Activated naive CD4-positive, alpha-beta T cell treated with anti-CD3 and anti-CD28 coated beads, Interleukin-2, amount 50 U/mL, for 72 hours (primary cell): ENCODE results near the gene NET1. TPM values are rescaled to one million over a fixed set of nuclear protein-coding genes. Genes with fewer than 3 reads are reported as not detected.
"Not testable (repeated sequence)": the region's sequence is repeated elsewhere in the genome, so short reads cannot be mapped to it uniquely, and the experiment has no call there.

Experiments
- ATAC-seq, 2 donors: fragments of 150-1000 bp; cut with Tn5 transposase; 2 replicates each; pipeline ENCODE4 v1.10.0; 2021; ENCODE audit warnings: mild to moderate bottlenecking in 2 of 2, moderate library complexity in 2 of 2
- DNase-seq, 2 donors: peaks; one replicate each; pipeline ENCODE4 v3.0.0; 2021 to 2022; ENCODE audit warnings: low spot score in 2 of 2
- H3K27ac Mint-ChIP-seq, 2 donors: one replicate each; pipeline ENCODE4 v1.8.0; 2022; ENCODE audit warnings: mild to moderate bottlenecking in 2 of 2, mixed read lengths in 2 of 2
- H3K36me3 Mint-ChIP-seq, 2 donors: one replicate each; pipeline ENCODE4 v1.8.0; 2022; ENCODE audit warnings: mixed read lengths in 2 of 2
- H3K9me3 Mint-ChIP-seq, 2 donors: one replicate each; pipeline ENCODE4 v1.8.0; 2022; ENCODE audit warnings: mixed read lengths in 2 of 2
- total RNA-seq, 2 donors: library from RNA; stranded (reverse); gene quantifications; one replicate each; pipeline ENCODE4 v1.2.3, GENCODE V29; 2022

Gene NET1, protein sequence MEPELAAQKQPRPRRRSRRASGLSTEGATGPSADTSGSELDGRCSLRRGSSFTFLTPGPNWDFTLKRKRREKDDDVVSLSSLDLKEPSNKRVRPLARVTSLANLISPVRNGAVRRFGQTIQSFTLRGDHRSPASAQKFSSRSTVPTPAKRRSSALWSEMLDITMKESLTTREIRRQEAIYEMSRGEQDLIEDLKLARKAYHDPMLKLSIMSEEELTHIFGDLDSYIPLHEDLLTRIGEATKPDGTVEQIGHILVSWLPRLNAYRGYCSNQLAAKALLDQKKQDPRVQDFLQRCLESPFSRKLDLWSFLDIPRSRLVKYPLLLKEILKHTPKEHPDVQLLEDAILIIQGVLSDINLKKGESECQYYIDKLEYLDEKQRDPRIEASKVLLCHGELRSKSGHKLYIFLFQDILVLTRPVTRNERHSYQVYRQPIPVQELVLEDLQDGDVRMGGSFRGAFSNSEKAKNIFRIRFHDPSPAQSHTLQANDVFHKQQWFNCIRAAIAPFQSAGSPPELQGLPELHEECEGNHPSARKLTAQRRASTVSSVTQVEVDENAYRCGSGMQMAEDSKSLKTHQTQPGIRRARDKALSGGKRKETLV
- 10 to 100 TPM; 19.5 to 33.4 TPM for total RNA-seq

- Mint-ChIP-seq H3K36me3 (peaks cover 0 to 7% of the 10 kb centered on the region in 2 donors), H3K9me3 (no peaks in the 10 kb centered on the region), H3K27ac (peak within 1 kb of the TSS; percentile 44 to 63)
- peak; percentile 95 to 97 for ATAC-seq
- peak; percentile 75 to 87 for DNase-seq
These were observed at the start of gene NET1 for GRCh38 chr10:5412277-5412941. NET1 (plus strand) TSS chr10:5412557; CDS start chr10:5412693, 136 bp downstream.

GRCh38 chr10:5362873-5363272 is 49.5 kb upstream of the NET1 start:
- Mint-ChIP-seq H3K9me3 (no peaks in the 10 kb centered on the region), H3K36me3 (no peaks in the 10 kb centered on the region), H3K27ac (no peak overlapping the region)
- ATAC-seq (no peak), DNase-seq (no peak)

DNA sequence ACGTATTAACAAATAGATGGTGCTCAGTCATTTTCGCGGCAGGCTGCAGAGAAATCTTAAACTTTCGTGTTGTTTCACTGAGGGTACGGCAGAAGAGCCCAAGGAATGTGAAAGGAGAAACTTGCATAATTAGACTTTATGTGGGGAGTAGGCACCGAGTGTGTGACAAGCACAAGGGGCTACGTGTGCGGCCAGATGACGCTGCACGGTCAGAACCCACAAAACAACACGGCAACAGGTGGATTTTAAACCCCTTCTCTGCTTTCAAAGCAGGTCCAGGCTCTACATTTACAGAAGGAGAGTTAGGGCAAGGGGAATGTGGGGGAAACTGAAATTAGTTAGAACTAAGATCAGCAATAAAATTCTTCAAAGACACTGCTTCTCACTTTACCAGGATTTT is 48.0 kb upstream of the NET1 start:
- ATAC-seq (no peak), DNase-seq (no peak)
- no peaks in the 10 kb centered on the region for H3K9me3 Mint-ChIP-seq
- H3K27ac Mint-ChIP-seq = no peak overlapping the region
- no peaks in the 10 kb centered on the region for H3K36me3 Mint-ChIP-seq

DNA sequence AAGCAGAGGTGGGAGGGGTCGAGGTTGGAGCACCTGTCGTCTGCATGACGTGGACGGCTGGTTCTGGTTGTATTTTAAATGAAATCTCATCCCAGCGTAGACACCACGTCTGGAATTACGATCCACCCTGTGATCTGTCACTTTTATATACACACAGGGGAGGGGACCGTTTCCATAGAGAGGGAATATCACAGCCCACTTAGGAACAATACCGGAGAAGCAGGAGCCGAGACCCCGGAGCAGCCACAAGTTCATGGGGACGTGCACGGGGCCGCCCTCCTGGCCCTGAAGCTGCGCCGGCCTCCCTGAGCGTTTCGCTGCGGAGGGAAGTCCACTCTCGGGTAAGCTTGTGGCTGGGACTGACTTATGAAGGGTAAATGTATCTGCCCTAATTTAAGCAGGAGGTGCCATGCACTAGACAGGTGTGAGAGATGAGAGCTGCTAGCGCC is 47.4 kb upstream of the NET1 start, which contains the start of gene UCN3:
UCN3 (plus strand) TSS at position 77 of the 449 bp plus-strand sequence. CDS start 8,755 bp downstream, outside the sequence.
- Mint-ChIP-seq H3K27ac (peak within 1 kb of the TSS in 1 of 2 donors; percentile 10), H3K9me3 (no peaks in the 10 kb centered on the region), H3K36me3 (no peaks in the 10 kb centered on the region)
- no peak for DNase-seq
- no peak for ATAC-seq

DNA sequence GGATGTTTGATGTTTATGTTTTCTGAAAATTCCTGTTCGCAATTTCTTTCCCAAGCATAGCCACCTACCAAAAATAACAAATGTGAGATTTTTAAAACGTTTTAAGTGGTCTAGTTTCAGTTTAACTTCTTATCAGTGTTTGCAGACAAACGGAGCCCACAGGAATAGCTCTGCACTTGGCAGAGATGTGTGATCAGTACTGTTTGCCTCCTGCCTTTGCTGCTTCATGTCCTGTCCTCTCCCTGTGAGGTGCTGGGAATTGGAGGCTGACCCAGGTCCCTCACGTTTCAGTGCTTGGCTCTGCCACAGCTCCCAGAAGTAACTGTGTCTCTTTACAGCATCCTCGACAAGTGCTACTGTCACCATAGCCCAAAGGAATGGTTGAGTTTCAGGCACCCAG is 46.4 kb upstream of the NET1 start:
- peaks cover 7% of the 10 kb centered on the region in 2 donors for H3K9me3 Mint-ChIP-seq
- ATAC-seq (no peak), DNase-seq (no peak)
- H3K27ac Mint-ChIP-seq = no peak overlapping the region
- no peaks in the 10 kb centered on the region for H3K36me3 Mint-ChIP-seq

DNA sequence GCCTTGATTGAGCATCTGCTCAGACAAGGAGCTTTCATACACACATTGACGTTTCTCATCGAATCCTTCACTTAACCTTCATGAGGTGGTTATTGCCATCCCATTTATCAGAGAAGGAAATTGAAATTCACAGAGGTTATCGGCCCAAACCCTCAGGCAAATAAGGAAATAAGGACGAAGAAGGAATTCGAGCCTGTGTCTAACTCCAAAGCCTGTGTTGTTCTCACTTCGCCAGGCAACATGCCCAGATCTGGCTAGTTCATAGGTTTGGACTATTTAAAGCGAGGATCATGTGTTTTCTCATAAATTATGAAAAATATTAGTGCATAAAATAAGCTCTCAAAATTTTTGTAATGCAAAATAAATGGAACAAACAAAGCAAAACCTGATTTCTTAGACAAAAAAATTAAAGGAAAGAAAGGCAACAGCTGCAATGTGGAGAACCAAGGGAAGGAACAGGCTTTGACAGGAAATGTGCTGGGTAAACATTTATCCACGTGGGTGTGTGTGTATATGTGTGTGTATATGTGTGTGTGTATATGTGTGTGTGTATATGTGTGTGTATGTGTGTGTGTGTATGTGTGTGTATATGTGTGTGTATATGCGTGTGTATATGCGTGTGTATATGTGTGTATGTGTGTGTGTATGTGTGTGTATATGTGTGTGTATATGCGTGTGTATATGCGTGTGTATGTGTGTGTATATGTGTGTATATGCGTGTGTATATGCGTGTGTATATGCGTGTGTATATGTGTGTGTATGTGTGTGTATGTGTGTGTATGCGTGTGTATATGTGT is 42.8 kb upstream of the NET1 start:
- peaks cover 9 to 12% of the 10 kb centered on the region in 2 donors for H3K9me3 Mint-ChIP-seq
- H3K27ac Mint-ChIP-seq = no peak overlapping the region
- DNase-seq (no peak), ATAC-seq (no peak)
- no peaks in the 10 kb centered on the region for H3K36me3 Mint-ChIP-seq

DNA sequence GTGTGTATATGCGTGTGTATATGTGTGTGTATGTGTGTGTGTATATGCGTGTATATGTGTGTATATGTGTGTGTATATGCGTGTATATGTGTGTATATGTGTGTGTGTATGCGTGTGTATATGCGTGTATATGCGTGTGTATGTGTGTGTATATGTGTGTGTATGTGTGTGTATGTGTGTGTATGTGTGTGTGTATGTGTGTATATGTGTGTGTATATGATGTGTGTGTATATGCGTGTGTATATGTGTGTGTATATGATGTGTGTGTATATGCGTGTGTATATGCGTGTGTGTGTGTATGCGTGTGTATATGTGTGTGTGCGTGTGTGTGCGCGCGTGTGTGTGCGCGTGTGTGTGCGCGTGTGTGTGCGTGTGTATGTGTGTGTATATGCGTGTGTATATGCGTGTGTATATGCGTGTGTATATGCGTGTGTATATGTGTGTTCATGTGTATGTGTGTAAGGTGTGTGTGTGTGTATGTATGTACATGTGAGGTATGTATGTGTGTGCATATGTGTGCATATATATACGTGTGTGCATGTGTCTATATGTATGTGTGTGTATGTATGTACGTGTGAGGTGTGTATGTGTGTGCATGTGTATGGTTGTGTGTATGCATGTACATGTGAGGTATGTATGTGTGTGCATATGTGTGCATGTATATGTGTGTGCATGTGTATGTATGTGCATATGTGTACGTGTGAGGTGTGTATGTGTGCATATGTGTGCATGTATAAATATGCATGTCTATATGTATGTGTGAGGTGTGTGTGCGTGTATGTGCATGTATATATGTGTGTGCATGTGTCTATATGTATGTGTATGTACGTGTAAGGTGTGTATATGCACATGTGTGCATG is 41.6 kb upstream of the NET1 start:
- Mint-ChIP-seq H3K36me3 (no peaks in the 10 kb centered on the region), H3K27ac (no peak overlapping the region), H3K9me3 (peaks cover 9 to 12% of the 10 kb centered on the region in 2 donors)
- no peak for ATAC-seq
- DNase-seq = no peak

- DNase-seq = no peak
- Mint-ChIP-seq H3K9me3 (peaks cover 9 to 12% of the 10 kb centered on the region in 2 donors), H3K36me3 (no peaks in the 10 kb centered on the region), H3K27ac (peak overlapping the region in 1 of 2 donors; percentile 29)
- ATAC-seq = no peak
These were observed 39.0 kb upstream of the NET1 start for GRCh38 chr10:5373307-5373706.

DNA sequence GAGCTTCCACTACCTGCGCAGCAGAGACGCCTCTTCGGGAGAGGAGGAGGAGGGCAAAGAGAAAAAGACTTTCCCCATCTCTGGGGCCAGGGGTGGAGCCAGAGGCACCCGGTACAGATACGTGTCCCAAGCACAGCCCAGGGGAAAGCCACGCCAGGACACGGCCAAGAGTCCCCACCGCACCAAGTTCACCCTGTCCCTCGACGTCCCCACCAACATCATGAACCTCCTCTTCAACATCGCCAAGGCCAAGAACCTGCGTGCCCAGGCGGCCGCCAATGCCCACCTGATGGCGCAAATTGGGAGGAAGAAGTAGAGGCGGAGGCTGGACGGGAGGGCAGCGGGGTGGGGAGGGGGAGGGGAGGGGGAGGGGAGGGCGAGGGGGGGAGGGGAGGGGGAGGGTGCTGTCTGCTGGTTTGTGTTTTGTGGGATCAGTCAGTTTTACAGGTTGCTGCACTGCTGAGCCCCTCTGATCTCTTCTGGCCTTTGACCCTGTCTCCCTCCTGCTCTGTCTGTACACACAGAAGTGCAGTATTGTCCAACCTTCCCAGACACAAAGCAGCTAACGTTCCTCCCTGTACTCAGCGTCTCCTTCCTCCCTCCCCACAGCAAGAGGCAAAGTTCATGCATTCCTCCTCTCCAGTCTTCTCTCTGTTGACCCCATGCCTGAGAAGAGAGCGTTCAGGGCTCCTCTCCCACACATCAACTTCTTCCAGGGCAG is 38.3 kb upstream of the NET1 start:
- H3K9me3 Mint-ChIP-seq = peaks cover 9 to 13% of the 10 kb centered on the region in 2 donors
- ATAC-seq (no peak), DNase-seq (no peak)
- H3K27ac Mint-ChIP-seq = peak overlapping the region; percentile 20 to 69
- no peaks in the 10 kb centered on the region for H3K36me3 Mint-ChIP-seq

GRCh38 chr10:5376450-5376849 is 35.9 kb upstream of the NET1 start:
- H3K27ac Mint-ChIP-seq = no peak overlapping the region
- H3K36me3 Mint-ChIP-seq = no peaks in the 10 kb centered on the region
- no peak for ATAC-seq

DNA sequence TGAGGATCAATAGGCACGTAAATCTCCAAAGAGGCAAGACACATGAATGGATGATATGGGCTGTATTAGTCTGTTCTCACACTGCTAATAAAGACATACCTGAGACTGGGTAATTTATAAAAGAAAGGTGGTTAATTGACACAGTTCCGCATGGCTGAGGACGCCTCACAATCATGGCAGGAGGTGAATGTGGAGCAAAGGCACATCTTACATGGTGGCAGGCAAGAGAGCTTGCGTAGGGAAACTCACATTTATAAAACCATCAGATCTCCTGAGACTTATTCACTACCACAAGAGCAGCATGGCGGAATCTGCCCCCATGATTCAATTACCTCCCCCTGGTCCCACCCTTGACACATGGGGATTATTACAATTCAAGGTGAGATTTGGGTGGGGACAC is 33.2 kb upstream of the NET1 start:
- not testable (repeated sequence) for DNase-seq, ATAC-seq, H3K27ac Mint-ChIP-seq, H3K36me3 Mint-ChIP-seq, H3K9me3 Mint-ChIP-seq

More at GRCh38 chr10:5376450-5376849, 35.9 kb upstream of the NET1 start:
- peaks cover 0 to 5% of the 10 kb centered on the region in 2 donors for H3K9me3 Mint-ChIP-seq
- DNase-seq = no peak

- H3K36me3 Mint-ChIP-seq, H3K27ac Mint-ChIP-seq: not testable (repeated sequence)
These were observed 32.0 kb upstream of the NET1 start for GRCh38 chr10:5380395-5380794.

DNA sequence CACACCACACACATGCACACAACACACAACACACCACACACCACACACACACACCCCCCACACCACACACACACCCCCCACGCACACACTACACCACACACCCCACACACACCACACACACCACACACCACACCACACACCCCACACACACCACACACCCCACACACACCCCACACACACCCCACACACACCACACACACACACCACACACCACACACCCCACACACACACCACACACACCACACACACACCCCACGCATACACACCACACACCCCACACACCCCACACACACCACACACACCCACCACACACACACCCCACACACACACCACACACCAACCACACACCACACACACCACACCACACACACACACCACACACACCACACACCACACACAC is 31.2 kb upstream of the NET1 start:
- no peaks in the 10 kb centered on the region for H3K36me3 Mint-ChIP-seq
- no peak for ATAC-seq
- no peak for DNase-seq
- H3K27ac Mint-ChIP-seq = no peak overlapping the region
- H3K9me3 Mint-ChIP-seq = peaks cover 0 to 5% of the 10 kb centered on the region in 2 donors

More at GRCh38 chr10:5380395-5380794, 32.0 kb upstream of the NET1 start:
- ATAC-seq, H3K9me3 Mint-ChIP-seq, DNase-seq: not testable (repeated sequence)

GRCh38 chr10:5385224-5385623 is 27.1 kb upstream of the NET1 start:
- DNase-seq (no peak), ATAC-seq (no peak)
- Mint-ChIP-seq H3K9me3 (peaks cover 10 to 12% of the 10 kb centered on the region in 2 donors), H3K36me3 (peaks cover 0 to 6% of the 10 kb centered on the region in 2 donors), H3K27ac (no peak overlapping the region)

DNA sequence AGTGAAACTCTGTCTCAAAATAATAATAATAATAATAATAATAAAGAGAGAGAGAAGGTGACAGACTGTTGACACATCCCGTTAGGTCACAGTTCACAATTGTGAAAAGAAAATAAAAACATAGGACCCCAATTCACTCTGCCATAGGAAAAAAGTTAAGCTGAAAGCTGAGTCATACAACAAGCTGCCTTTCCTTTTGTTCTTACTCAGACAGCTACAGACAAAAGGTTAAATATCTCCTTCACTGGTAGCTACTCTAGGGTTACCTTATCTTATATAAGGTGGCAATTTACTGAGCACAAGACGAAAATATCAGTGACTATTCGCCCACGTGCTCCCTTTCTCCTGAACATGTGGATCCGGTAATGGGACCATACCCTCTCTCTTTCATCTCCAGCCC is 25.2 kb upstream of the NET1 start:
- no peak overlapping the region for H3K27ac Mint-ChIP-seq
- ATAC-seq (peak in 1 of 2 donors; percentile 90), DNase-seq (no peak)
- peaks cover 20 to 26% of the 10 kb centered on the region in 2 donors for H3K9me3 Mint-ChIP-seq
- peaks cover 6 to 26% of the 10 kb centered on the region in 2 donors for H3K36me3 Mint-ChIP-seq
